HG02884 (cell line): ENCODE data around the gene WDR7.

Experiments
- ATAC-seq: cut with Tn5 transposase; IDR thresholded peaks from one replicate; pipeline ENCODE4 v1.9.1; 2021; ENCODE audit warnings: mild to moderate bottlenecking, moderate library complexity; ENCODE audit not compliant: unreplicated experiment

The WDR7 gene

GRCh38 chr18:56929886-56930285 lies 278.7 kb downstream of the WDR7 start:
- no peak for ATAC-seq

DNA sequence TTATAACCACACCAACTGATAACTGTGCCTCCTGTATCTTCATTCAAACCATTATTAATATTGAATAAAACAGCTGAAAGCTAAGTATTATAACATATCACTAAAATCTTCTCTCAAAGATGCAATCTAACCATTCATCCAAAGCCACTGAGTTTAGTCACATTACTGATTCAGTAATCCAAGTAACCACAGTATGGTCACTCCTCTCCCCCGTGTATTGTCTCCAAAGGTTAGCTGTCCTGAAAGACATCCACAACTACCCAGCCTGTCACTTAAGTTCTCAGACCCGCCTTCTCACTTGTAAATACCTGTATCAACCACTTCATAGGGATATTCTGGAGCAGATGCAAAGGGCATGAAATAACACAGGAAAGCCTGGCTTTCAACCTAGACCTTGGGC lies 282.3 kb downstream of the WDR7 start:
- ATAC-seq: no peak

GRCh38 chr18:56934131-56934530 lies 283.0 kb downstream of the WDR7 start:
- no peak for ATAC-seq

DNA sequence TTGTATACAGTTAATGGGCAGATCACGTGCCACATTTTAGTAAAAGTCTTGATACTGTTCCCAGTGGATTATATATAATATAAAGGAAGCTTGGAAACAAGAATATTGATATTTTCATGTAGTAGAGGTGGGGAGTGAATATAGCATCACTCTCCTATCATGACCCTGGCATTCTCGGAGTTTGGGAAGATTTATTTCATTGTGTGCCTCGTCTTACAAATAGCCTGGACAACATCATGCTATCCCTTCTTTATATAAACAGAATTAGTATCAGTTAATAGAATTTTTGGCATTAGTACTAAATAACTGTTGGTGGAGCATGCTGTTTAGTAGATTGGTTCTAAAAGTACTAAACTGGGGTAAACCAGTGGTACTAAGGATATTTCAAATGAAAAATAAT lies 283.7 kb downstream of the WDR7 start:
- no peak for ATAC-seq

DNA sequence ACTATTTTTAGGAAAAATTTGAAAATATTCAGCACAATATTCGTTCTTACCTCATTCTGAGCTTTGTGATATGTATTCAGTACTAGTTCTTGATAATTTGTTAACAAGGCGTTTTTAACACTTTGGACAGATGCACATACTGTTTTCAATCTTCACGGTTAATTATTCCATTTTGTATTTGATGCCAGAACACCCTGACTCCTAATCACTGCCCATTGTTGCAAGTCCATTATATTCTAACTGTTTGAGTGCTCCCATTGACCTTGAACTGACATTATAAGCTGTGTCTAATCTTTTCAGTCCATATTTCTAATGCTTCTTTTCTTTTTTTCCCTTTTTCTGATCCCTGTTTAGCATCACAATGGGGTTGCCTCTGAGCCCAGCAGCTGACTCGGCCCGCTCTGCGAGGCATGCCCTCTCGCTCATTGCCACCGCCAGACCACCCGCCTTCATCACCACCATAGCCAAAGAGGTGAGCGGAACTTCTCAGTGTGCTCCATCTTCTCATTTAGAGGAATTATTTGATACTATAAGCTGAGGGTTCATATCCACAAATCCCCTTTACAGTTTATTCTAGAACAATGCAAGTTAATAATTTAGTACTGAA lies 284.4 kb downstream of the WDR7 start:
- ATAC-seq: no peak

GRCh38 chr18:56936457-56936856 lies 285.3 kb downstream of the WDR7 start:
- ATAC-seq: no peak

- no peak for ATAC-seq
These were observed 286.8 kb downstream of the WDR7 start for GRCh38 chr18:56937874-56938430.

- no peak for ATAC-seq
These were observed 294.3 kb downstream of the WDR7 start for GRCh38 chr18:56945171-56946083.

- no peak for ATAC-seq
These were observed 296.1 kb downstream of the WDR7 start for GRCh38 chr18:56947236-56947635.

GRCh38 chr18:56952026-56952425 lies 300.9 kb downstream of the WDR7 start:
- no peak for ATAC-seq

DNA sequence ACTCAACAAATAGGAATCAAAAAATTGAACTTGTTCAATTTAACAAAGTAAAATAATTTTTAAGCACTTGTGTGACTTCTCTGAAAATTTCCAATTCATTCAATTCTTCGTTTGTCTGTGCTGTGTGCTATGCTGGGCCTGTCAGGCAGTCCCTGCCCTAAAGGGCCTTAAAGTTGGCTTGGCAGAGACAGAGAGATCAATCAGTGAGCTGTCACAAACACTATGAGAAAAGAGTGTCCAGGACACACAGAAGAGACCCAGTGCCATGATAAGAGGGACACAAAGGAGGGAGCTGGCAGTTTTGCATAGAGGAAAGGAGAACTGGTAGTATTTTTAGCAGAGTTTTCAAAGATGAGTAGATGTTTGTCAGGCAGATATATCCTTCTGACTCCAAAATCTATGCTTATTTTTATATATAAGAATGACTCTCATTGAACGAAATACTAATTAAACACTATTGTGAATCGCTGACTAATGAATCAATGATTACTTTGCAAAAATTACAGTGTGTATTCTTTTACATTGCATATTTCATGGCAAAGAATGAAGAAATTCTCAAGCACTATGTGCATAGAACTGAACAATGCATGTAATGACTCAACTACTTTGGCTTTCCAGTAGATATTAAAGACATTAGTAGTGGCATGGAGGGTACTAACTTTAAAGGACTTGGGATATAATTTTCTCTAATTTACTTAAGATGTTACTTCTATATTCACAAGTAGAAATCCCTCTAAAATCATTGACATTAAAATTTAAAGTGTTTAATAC lies 302.5 kb downstream of the WDR7 start:
- no peak for ATAC-seq

GRCh38 chr18:56955490-56955889 lies 304.3 kb downstream of the WDR7 start:
- ATAC-seq: no peak

DNA sequence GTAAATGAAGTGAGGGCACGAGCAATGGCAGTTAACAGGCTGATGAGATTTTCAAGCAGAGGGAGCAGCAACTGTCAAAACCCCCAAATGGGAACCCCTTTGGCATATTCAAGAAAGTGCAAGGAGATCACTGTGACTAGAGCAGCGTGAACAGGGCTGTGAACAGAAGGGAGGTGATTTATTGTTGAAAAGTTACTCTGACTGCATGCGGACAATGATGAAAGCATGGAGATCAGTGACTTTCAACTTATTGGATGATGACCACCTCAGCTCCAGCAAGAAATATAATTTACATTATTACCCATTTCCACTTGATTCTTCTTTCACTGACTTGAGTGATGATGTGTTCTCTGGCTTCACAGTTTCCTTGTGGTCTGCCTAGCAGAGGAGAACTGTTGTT lies 308.0 kb downstream of the WDR7 start:
- ATAC-seq: no peak

DNA sequence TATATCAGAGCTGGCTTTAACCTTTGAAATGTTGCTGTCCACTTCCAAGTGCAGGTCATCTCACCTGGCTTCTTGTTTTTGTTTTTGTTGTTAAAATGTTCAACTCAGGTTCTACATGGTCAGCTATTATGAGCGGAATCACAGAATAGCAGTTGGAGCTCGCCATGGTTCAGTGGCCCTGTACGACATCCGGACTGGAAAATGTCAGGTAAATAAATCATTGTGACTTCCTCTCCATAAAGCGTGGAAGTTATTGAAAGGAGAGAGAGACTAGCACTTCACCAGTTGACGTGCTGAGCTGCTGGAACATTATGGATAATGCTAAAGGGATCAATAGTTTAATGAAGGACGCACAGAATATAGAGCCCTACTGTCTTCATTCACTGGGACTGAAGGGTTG lies 311.2 kb downstream of the WDR7 start:
- no peak for ATAC-seq

- no peak for ATAC-seq
These were observed 315.9 kb downstream of the WDR7 start for GRCh38 chr18:56967035-56967434.

DNA sequence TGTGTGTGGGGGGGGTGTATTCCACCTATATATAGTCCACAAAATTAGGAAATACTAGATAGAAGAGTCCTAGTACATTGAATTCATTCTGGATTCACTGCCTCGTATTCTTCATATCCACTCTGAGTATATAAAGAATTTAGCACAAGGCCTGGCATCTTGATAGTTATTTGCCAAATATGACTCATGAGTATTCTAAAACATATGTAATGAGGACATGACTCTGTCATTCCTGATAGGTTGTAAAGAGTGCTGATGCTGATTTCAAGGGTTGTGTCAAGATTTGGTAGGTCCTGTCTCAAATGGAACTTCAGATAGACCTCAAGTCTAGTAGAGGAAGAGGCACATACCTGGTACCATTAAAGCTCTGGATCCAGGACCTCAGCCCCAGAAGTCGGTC lies 322.3 kb downstream of the WDR7 start:
- ATAC-seq: no peak

DNA sequence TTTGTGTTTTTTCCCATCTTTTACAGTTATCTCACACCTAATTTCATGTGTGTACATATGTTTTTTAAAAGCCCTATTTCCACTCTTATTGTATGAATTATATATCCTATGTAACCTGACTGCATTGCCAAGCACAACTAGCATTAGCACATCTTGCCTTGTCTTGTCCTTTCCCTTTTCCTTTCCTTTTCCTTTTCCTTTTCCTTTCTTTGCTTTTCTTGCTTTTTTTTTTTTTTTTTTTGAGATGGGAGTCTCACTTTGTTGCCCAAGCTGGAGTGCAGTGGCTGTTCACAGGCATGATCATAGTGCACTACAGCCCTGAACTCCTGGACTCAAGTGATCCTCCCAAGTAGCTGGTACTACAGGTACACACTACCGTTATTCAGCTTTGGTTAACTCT lies 323.0 kb downstream of the WDR7 start:
- ATAC-seq: no peak

DNA sequence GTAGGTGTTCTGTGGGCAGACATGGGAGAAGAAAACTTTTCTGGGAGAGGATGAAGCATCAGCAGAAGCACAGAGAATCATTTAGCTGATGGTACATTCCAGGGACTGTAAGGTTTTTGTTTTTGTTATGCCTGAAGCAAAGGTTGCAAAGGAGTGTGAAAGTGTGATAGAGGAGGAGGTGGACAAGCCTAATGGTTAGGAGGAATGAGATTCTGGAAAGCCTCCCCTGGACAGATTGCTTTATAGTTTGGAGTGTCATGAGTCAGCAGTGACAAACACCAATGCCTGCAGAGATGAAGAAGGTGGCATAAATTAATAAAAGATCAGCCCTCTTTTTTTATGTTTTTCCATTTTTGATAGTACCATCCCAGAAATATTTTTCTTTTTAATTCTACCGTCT lies 324.1 kb downstream of the WDR7 start:
- no peak for ATAC-seq

- no peak for ATAC-seq
These were observed 326.1 kb downstream of the WDR7 start for GRCh38 chr18:56977309-56977708.

- no peak for ATAC-seq
These were observed 326.6 kb downstream of the WDR7 start for GRCh38 chr18:56977771-56978170.

DNA sequence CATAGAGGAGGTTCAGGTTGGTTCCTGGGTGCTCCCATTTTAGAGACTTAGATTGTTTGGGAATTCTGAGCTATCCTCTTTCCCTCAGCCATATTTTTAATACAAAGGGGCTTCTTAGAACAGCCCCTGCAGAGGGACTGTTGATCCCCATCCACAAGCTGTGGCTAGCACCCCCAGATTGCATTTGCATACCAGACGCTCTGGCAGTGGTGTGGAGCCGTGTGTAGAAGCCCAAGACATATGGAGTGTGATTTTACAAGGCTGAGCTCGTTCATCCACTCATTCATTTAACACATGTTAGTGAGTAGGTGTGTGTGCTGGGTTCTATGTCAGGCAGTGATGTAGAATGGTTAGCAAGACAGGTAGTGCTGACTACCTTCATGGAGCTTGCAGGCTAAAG lies 329.0 kb downstream of the WDR7 start:
- no peak for ATAC-seq
